ENCODE measurements around the gene NXNL2. TPM values are rescaled to one million over a fixed set of nuclear protein-coding genes. Genes with fewer than 3 reads are reported as not detected.

The NXNL2 gene
- total RNA-seq, result 1.1 and 1.3 TPM in 2 replicates

DNA sequence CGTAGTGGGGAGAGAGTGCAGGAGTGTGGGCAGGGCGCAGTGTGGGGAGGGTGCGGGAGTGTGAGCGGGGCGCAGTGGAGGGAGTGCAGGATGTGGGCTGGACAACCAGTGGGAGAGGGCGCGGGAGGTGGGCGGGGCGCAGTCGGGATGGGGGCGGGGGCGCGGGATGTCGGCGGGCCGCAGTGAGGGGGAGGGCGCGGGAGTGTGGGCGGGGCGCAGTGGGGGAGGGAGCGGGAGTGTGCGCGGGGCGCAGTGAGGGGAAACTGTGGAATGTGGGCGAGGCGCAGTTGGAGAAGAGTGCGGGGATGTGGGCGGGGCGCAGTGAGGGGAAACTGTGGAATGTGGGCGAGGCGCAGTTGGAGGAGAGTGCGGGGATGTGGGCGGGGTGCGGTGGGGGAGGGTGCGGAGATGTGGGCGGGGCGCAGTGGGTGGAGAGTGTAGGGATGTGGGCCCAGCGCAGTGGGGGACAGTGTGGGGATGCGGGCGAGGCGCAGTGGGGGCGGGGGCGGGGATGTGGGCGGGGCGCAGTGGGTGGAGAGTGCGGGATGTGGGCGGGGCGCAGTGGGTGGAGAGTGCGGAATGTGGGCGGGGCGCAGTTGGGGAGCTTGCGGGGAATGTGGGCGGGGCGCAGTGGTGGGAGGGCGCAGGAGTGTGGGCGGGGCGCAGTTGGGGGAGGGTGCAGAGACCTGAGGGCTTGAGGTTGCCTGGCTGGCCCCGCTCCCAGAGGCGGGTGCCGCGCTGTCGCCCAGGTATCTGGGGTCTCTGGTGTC lies at the start of gene NXNL2:
Gene NXNL2, plus strand, starts transcription at position 723 of the 770 bp plus-strand sequence. CDS start 257 bp downstream, outside the sequence.

Other genes starting within 250 kb of the NXNL2 start
- 104 and 128 TPM in 2 replicates for gene SPIN1, start 146.7 kb upstream of the NXNL2 start, total RNA-seq

All from smooth muscle cell of the pulmonary artery (primary cell).